Bronchial epithelial cell (primary cell): ENCODE results near the gene SIGLEC10. TPM values are rescaled to one million over a fixed set of nuclear protein-coding genes. Genes with fewer than 3 reads are reported as not detected.
A peak's percentile ranks its signal among the peaks of the same experiment; 100 is the strongest.

Experiments
- DNase-seq: peaks from one replicate; pipeline ENCODE4 v3.0.0-alpha.2; 2010; ENCODE audit warnings: low read depth
- FAIRE-seq: peaks from 2 replicates; lab custom pipeline; 2011; peaks lifted over from hg19 to GRCh38; lab: Jason Lieb, UNC
- H3K27me3 ChIP-seq: 2 replicates; pipeline ENCODE4 v1.5.1; 2011; ENCODE audit warnings: low read length; ENCODE audit not compliant: control insufficient read depth, insufficient read depth
- H3K36me3 ChIP-seq: 2 replicates; pipeline ENCODE4 v1.5.1; 2011; ENCODE audit warnings: low read length; ENCODE audit not compliant: control insufficient read depth, insufficient read depth
- H3K4me3 ChIP-seq: 2 replicates; pipeline ENCODE4 v1.5.1; 2011; ENCODE audit warnings: mild to moderate bottlenecking, low read depth, low read length, control low read depth
- CTCF ChIP-seq: IDR thresholded peaks from 2 replicates; pipeline ENCODE4 v1.5.1; 2011; ENCODE audit warnings: mild to moderate bottlenecking, moderate library complexity, low read length, control low read depth, inconsistent platforms; ENCODE audit not compliant: insufficient read depth, severe bottlenecking
- total RNA-seq: library from RNA; depleted of rRNA; stranded (reverse); fragments of >200 nt; gene quantifications from 2 replicates; pipeline ENCODE4 v1.2.1, GENCODE V29; 2014

Gene SIGLEC10
- total RNA-seq, 1 donor from 2014 or later, result not detected

DNA sequence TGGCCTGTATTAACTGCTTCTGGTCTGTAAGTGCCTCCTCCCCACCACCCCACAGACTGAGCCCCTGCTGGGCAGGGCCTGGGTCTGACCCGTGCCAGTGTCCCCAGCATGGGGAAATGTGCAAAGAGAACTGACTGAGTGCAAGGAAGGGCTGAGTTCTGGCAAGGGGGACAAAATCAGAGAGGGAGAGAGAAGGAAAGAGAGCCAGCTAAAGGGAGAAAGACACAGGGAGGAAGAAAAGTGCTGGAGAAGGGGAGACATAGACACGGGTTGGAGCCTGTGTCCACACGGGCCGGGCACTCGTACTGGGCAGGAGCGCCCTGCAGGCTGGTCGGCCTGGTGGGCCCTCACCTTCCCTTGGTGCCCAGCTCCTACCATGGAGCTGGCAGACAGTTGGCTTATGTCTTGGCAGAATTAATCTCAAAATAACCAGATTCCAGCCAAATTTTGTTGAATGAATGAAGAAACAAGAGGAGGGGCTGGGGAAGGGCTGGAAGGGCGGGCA, 46.2 kb downstream of the SIGLEC10 start:
- Histone ChIP-seq H3K36me3 (no peaks in the 10 kb centered on the region), H3K4me3 (no peak overlapping the region), H3K27me3 (no peaks in the 10 kb centered on the region)
- TF ChIP-seq CTCF, result no peak
- DNase-seq, result no peak
- FAIRE-seq, result no peak

GRCh38 chr19:51370230-51370629, 47.2 kb downstream of the SIGLEC10 start:
- DNase-seq, result no peak
- no peak for FAIRE-seq
- Histone ChIP-seq H3K36me3 (no peaks in the 10 kb centered on the region), H3K27me3 (no peaks in the 10 kb centered on the region), H3K4me3 (no peak overlapping the region)
- TF ChIP-seq CTCF, result no peak

GRCh38 chr19:51368366-51369282, 48.8 kb downstream of the SIGLEC10 start, which contains the start of gene CLDND2:
CLDND2 (minus strand) TSS chr19:51369003; CDS start chr19:51368577, 426 bp downstream.
- Histone ChIP-seq H3K4me3 (peak within 1 kb of the TSS; percentile 58), H3K27me3 (no peaks in the 10 kb centered on the region), H3K36me3 (no peaks in the 10 kb centered on the region)
- no peak for TF ChIP-seq CTCF
- no peak for FAIRE-seq
- DNase-seq, result no peak

DNA sequence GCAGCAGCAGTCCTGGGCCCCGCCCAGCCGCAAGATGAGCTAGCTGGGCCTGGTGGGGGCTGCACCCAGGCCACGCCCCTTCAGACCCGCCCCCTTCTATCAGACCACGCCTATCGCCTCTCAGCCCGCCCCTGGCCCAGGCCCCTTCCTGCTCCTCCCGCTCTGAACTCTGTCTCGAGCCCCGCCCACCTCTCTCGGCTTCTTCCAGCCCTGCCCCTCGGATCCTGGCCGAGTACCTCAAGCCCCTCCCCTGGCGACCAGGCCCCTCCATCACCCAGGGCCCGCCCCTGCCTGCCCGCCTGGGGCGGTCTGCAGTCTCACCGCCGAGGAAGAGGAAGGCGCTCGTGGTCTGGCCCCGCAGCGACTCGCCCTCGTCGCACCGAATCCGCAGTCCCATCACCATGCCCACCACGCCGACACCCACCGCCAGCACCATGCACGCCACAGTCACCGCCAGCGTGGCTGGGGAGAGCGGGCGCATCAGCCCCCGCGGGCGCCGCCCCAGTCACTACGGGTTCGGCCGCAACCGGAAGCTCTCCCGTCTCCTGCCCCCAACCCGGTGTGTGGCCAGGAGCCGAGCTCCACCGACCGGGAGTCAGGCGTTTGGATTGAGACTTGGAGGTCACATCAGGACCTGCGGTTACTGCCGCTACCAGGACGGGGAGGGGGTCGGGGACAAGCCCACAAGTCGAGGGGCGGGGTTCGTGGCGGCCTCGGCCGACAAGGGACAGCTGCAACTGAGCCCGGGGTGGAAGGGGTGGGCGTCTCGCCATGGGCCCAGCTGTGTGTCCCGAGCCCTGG, 49.7 kb downstream of the SIGLEC10 start:
- Histone ChIP-seq H3K27me3 (no peaks in the 10 kb centered on the region), H3K4me3 (peak overlapping the region; percentile 58), H3K36me3 (no peaks in the 10 kb centered on the region)
- DNase-seq, result peak; percentile 89
- no peak for TF ChIP-seq CTCF
- FAIRE-seq, result no peak

- H3K27me3 ChIP-seq, result no peaks in the 10 kb centered on the region
- TF ChIP-seq CTCF, result no peak
- DNase-seq, result no peak
- H3K4me3 ChIP-seq, result peak overlapping the region; percentile 58
- no peaks in the 10 kb centered on the region for H3K36me3 ChIP-seq
- FAIRE-seq, result no peak
These were observed 50.2 kb downstream of the SIGLEC10 start for GRCh38 chr19:51367255-51367564.
